DMS 273 treated with DMSO at 0.1 percent for 48 hours (cell line): Measurements from ENCODE around the gene SFPQ.
"Not testable (repeated sequence)": the region's sequence is repeated elsewhere in the genome, so short reads cannot be mapped to it uniquely, and the experiment has no call there.

Experiments used
- DNase-seq: peaks from one replicate; lab custom pipeline; 2025; lab: John Stamatoyannopoulos, UW

The SFPQ gene

DNA sequence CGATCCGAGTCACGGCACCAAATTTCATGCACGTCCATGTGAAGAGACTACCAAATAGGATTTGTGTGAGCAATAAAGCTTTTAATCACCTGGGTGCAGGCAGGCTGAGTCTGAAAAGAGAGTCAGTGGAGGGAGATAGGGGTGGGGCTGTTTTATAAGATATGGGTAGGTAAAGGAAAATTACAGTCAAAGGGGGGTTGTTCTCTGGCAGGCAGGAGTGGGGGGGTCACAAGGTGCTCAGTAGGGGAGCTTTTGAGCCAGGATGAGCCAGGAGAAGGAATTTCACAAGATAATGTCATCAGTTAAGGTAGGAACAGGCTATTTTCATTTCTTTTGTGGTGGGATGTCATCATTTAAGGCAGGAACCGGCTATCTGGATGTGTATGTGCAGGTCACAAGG, 55.4 kb downstream of the SFPQ start:
- DNase-seq = not testable (repeated sequence)

DNA sequence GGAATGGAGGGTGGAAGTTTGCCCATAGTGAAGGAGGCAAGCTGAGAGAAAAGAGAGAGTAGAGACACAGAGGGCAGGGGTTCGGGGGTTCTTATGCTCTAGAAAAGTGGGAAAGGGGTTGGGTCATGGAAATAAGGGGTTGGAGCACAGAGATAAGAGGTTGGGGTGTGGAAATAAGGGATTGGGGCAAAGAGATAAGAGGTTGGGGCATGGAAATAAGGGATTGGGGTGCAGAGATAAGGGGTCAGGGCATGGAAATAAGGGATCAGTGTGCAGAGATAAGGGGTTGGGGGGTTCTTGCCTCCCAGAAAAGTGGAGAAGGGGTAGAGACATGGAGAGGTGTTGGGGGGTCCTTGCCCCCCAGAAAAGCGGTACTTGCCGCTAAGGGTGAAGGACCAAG, 56.2 kb downstream of the SFPQ start:
- DNase-seq = no peak
